HG03095 (cell line): ENCODE measurements around the gene SASS6.
A peak's percentile ranks its signal among the peaks of the same experiment; 100 is the strongest.

Experiments used
- ATAC-seq: cut with Tn5 transposase; IDR thresholded peaks from one replicate; pipeline ENCODE4 v1.9.1; 2021; ENCODE audit warnings: moderate library complexity; ENCODE audit not compliant: unreplicated experiment

Gene SASS6

DNA sequence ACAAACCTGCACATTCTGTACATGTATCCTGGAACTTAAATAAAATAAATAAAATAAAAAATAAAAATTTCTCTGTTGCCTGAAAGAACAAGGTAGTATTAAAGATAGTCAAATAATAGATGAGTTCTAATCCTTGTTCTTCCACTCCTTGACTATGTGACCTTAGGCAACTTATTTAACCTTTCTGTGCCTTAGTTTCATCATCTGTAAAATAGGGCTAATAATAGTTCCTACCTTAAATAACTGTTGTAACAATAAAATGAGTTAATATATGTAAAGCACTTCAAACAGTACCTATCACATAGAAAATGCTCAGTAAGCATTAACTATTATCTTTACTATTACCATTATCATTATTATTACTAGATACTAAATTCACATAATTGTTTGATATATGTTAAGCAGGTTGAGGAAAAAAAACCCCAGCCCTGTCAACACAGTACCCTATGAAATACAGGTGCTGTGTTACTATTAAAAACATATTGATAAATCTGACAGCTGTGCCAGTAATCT lies 23.1 kb downstream of the SASS6 start:
- ATAC-seq, result no peak

DNA sequence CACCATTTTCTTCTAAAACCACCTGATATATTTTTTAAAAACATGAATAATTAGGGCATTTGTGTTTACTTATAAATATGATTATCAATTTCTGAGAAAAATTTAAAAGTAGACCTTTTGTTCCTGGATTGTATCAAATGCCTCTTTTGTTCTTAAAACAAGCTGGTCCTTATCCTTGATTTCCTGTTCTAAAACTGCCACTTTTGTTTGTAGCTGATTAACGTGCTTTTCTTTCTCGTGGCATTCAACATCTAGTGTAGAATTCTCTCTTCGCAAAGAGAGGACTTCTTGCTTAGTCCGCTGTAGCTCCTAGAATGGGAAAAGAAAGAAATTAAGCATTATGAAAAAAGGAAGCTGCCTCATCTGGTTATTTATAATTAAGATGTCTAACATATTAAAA lies 25.0 kb downstream of the SASS6 start:
- ATAC-seq, result no peak

DNA sequence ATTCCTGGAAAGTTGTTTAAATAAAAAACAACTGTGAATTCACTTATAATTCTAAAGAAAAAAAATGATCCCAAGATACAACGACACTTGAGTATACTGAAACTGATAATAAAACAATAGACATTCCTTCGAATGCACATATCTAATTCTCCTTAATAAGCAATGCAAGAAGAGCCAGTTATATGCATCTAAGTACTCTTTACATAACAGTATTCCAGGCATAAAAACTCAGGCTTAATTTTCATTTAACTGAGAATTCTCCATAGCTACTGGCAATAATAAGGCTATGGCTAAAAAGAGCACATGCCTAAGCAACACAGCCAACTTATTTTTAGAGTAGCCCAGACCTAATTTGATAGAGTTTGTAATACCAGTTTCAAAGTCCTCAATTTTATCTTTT lies 31.2 kb downstream of the SASS6 start:
- no peak for ATAC-seq

DNA sequence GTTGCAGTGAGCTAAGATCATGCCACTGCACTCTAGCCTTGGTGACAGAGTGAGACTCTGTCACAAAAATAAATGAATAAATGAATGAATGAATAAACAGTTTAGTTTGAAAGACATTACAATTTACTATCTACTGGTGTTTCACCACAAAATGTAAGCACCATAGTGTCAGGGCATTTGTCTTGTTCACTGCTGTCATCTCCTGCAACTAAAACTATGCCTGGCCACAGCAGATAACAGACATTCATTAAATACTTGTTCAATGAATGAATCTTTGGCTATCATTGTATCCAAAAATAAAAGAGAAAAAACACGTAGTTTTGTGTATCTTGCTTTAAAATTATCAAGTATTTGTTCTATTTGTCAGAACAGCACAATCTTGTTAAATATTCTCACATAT lies 32.5 kb downstream of the SASS6 start:
- no peak for ATAC-seq

DNA sequence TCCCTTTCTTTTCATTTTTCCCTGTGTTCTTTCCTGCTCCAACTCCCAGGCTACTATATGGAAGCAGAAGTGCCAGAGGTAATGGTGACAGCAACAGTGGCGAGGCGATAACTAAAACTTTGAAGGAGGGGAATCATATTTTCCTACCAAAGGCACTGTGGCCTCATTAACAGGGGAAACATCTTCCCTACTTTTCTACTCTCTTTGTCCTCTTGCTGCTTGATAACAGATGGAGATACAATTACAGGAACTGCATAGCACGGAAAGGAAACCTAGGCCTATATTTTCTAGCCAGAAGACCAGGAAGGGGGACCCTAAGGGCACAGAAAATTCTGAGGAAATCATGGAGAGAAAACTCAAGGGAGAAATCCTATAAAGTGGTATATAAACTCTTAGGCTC lies 42.3 kb downstream of the SASS6 start:
- no peak for ATAC-seq

DNA sequence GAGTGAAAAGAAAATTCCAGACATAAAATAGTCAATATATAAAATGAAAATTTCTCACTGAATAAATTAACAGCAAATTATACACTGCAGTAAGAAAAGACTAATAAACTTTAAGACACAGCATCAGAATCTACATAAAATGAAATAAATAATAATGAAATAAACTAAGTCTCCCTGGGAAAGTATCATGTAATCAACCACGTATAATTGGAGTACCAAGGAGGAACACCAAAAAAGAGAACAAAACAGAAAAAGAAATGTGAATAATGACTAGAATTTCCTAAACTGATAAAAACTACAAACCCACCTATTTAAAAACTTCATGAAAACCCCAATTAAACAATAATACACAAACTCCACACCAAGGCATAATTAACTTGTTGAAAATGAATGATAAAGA lies 43.6 kb downstream of the SASS6 start:
- no peak for ATAC-seq

DNA sequence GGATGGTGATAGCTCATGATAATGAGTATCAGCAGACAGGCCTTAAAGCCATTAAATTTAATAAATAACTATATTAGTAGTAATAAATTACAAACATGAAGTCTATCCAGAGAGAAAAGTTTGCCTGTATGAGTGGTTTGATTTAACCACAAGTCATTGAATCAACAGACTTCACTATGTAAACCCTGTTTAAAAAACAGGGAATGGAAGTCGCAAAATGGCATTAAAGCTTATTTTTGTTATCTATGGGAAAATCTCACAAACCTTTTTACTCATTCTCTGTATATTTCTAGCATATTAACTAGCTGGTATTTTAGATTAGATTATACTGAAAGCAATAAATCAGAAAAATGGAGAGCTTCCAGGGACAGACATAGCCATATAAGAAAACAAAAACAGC lies 45.3 kb downstream of the SASS6 start:
- no peak for ATAC-seq

DNA sequence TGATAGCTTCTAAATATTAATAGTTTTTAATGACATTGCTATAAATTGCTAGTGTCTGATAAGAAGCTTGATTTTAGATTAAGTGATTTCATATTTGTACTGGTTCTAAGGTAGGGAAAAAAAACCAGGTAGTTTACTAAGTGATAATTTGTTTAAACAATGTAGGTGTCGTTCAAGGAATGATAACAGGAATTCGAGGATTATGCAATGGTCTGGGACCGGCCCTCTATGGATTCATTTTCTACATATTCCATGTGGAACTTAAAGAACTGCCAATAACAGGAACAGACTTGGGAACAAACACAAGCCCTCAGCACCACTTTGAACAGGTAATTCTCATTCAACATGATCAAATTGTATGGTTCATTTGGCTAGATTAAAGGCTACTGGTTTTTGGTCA lies 52.4 kb downstream of the SASS6 start:
- no peak for ATAC-seq

DNA sequence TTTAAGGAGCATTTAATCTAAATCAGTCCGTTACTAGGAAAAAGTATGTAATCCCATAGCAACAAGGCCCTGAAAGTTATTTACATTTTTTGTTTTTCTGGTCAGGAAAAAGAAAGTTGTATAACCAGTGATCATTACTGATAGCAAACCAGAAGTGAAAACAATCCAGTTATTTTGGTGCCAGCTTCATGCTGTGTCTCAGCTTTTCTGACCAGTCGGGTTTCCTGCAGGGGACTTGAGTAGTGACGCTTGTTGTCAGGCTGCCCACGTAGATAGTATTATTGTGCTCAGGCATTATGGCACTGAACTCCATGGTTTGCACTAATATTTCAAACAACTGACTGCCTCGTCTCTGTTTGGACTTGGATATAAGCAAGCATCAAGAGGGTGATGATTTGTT lies 55.2 kb downstream of the SASS6 start:
- ATAC-seq, result peak; percentile 37

DNA sequence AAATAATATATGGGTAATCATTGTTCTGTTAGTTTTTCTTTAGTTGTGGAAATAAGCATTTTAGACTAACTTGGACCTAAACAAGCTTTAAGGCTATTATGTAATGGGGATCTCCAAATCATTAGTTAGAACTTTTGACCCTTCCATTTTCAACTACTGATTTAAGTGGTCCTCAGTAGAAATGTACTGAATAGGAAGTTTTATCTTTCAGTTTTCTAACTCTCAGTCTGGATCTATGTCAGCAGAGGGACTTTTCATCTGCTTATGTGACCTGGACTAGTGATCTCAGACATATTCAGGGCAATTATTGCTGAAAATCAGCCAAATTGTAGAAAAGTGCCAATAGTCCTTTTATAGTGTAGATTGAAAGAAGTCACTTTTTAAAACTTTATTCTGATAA lies 56.0 kb downstream of the SASS6 start:
- ATAC-seq, result peak; percentile 78

DNA sequence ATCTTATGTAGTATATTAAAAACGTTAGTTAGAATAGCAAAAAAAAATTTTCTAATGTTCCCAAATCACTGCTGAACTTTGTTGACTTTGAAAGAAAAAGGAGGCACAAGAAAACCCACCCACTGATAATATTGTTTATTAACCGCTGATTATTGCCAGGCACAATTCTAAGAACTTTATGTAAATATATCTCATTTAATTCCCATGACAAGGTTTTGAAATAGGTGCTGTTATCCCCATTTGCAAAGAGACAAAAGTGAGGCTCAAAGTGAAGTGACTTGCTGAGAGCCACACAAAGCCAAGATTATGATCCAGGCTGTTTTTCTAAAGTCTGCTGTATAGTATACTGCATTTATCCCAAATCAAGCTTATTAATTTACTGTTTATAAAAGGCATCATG lies 56.4 kb downstream of the SASS6 start:
- peak; percentile 4 for ATAC-seq

DNA sequence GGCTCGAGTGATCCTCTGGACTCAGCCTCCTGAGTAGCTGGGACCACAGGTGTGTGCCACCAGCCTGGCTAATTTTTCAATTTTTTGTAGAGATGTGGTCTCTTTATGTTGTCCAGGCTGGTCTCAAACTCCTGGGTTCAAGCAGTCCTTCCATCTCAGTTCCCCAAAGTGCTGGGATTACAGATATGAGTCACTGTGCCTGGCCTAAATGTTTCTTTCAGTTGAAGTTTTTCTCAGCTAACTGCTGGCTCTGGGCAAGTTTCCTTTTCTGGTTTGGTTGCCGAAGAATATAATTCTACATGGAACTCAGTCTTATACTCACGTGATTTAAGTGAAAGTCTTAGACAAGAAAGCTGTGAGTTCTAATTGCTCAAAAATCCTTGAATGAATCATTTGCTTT lies 57.0 kb downstream of the SASS6 start:
- ATAC-seq, result peak; percentile 44

DNA sequence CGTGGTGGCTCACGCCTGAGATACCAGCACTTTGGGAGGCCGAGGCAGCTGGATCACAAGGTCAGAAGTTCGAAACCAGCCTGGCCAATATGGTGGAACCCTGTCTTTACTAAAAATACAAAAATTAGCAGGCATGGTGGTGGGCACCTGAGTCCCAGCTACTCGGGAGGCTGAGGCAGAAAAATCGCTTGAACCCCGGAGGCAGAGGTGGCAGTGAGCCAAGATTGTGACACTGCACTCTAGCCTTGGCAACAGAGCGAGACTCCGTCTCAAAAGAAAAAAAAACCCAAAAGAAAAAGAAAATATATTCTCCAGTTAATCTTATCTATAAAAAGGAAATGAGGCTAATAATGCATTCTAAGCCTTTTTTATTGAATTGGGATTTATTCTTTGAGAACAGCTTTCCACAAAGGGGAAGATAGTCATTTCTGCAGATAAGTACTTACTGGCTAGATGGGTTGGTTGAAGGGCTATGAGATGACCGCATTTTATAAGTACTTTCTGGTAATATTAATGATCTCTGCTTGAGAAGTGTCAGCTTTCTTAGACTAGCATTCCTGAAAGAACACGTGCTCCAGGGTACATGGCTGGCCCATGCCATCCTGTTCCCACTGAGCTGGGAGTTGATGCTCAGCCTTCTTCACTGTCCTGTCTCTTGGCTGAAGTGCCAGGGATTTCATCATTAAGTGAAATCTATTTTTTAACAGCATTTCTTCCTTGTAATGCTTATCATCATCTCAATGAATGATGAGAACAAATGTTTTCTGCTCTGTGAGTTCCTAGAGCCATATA lies 57.9 kb downstream of the SASS6 start:
- ATAC-seq, result no peak

DNA sequence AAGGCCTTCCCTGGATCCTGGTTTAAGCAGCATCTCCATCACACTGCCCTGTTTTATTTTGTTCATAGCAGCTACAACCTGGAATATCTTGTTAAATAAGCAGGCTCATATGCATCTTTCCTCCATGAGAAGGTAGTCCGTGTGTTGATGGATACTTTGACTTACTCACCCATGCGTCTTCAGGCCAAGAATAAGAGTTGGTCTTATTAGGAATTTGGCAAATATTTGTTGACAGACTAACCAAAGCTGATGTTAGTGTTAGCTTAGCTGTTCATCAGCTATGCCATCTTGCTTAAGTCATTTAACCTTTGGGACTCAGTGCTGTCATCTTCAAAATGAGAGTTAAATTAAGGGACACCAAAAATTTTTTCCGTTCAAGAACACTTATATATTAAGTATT lies 59.2 kb downstream of the SASS6 start:
- ATAC-seq, result no peak

DNA sequence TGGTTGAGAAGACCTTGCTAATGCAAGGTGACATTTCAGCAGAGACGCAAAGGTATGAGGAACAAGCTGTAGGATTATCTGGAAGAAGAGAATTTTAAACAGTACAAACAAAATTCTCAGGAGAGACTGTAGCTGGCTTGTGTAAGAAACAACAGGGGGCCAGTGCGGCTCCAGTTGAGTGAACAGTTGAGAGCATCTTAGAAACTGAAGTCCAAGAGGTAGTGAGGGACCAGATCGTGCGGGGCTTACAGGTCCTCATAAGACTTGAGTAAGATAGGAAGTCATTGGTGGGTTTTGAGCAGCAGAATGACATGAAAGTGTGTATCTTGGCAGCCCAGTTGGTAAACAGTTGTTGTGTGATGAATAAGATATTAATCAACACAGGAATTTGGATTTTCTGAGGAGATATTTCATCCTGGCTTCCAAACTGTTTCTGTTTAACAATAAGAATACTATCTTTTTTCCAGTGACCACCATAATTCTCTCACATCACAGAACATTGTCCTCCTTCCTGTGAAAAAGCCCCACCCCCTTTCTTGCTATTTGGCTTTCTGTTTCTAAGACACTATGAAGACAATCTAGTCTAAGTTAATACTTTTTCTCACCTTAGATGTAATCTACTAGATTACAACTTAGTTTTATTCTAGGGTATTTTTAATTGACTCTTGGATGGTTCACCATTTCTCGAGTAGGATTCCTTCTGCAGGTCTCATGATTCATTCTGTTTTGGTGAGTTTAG lies 62.4 kb downstream of the SASS6 start:
- no peak for ATAC-seq

DNA sequence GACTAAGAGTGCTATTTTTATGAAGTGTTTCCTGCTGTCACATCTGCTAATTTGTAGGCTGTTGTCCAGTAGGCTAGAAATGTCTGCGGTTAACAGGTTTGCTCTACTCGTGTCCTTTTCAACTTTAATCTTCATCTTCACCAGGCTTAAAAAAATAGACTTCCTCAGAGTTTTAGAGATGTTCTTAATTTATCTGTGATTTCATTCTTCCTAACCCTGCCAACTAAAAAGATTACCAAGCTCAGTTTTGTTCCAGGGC lies 66.8 kb downstream of the SASS6 start:
- ATAC-seq, result no peak

DNA sequence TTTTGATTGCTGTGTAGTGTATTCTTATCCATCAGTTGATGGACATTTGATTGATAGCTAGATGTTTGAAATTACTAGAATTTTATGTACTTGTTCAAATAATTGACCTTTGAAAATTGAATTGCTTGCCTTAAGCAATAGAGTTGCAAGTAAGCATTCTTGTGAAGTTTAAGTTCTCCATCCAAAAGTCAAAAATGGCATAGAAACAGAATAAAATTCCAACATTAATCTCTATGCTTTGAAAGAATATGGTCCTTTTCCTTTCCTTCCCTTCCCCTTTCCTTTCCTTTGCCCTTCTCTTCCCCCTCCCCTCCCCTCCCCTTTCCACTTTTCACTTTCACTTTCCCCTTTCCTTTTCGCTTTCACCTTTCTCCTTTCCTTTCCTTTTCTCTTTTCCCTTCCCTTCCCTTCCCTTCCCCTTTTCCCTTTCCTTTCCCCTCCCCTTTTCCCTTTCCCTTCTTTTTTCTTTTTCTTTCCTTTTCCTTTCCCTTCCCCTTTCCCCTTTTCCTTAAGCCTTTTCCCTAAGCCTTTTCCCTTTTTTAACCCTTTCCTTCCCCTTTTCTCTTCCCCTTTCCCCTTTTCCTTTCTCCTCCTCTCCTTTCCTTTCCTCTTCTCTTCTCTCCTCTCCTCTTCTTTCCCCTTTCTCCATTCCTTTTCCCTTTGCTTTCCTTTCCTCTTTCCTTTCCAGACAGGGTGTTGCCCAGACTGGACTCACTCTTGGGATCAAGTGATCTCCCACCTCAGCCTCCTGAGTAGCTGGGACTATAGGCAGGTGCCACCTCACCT lies 67.4 kb downstream of the SASS6 start:
- no peak for ATAC-seq

DNA sequence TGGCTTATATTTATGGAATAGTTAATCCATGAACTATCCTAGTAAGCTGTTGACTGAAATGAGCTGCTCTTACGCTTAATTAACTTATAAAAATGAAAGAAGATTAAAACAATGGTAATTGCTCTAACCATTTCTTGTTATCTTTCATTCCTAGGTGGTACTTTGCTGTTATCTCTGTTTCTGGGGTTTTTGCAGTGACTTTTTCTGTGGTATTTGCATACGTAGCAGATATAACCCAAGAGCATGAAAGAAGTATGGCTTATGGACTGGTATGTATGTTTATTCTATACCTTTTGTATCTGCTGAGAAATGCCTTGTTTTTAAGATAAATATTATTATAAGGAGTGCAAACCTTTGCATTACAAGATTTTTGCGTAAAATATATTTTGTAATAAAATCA lies 71.0 kb downstream of the SASS6 start:
- ATAC-seq, result no peak

DNA sequence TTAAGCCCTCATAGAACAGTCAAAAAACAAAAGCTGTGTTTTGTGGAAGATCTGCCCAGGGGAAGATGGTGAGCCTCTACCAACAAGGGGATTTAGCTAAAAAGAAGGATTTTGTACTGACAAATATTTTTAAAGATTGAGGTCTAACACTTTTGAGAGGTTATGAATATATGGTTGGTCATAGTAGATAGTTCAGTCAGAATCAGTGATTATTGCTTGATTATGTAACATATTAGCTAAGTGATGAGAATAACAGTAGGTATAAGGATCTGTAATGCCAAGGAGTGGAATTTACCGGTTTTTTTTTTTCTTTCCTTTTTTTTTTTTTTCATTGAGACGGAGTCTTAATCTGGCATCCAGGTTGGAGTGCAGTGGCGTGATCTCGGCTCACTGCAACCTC lies 79.0 kb downstream of the SASS6 start:
- ATAC-seq, result no peak

DNA sequence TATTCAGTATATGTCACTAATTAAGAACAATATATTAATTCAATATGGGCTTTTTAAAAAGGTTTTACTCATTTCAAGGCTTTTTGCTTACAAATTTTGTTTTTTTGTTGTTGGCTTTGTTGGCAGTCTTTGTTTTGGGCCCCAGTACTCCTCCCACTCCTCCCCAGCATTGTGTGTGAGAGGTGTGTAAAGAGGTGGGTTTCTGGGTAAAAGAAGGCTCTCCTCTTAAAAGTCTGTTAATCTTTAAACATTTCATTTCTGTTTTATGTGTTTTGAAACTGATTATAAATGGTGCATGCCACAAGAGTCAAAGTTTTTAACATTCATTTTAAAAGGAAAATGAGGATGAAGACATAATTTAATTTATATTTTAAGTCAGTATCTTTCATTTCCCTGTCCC lies 79.6 kb downstream of the SASS6 start:
- ATAC-seq, result no peak

DNA sequence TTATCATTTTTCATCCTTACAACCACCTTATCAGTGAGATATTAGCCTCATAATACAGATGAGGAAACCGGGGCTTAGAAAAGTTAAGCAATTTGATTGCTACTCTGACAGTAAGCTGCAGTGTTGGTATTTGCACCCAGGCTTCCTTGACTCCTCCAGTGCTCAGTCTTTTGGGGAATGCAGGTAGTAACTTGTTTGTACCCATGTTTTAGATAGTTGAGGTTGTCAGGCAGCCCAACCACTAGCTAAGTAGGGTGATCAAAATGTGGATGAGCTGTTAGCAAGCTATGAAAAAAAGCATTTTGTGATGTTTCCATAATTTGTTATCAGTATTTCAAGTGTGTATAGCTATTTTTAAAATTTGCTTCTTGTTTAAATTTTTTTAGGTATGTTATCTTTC lies 80.8 kb downstream of the SASS6 start:
- ATAC-seq, result no peak

DNA sequence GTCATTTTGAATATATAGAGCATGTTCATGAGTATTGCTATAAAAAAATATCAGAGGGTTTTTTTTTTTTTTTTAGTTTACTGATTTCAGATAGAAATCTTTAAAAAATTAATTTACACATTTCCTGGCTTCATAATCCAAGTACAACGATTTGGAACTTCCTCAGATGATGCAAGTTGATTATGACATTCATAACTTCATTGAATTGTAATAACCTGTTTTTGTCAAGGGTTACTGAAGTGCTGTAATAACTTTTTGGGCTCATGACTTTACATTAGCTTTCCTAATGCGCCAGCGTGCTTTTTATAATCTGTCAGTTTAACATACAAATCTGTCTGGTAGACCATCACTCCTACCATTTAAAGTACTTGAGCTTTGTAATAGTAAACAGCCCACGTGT lies 81.3 kb downstream of the SASS6 start:
- ATAC-seq, result no peak
